Measurements from ENCODE around the gene ADCY2. TPM values are rescaled to one million over a fixed set of nuclear protein-coding genes. Genes with fewer than 3 reads are reported as not detected.

The ADCY2 gene
- total RNA-seq, 1 experiment from 2014 or later, result 31.3 TPM

DNA sequence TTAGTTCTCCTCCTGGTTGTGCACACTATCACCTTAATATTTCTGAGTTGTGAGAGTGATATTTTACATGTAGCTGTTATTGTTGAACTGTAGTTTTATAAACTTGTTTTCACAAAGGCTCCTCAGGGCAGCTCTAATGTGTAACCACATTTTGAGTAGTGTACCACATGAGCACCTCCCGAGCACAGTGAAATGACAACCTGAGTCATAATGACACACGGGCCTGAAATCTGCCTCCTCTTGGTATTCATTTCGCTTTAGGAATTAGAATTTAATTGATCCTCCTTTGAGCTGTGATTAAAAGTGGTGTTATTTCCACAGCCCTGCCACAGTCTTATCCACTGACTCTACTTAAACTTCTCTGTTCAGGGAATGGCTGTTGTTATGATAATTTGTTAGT is 480.9 kb downstream of the ADCY2 start:
- Histone ChIP-seq H3T11ph (ENCODE audit: low read length) (no peak overlapping the region), H3K4me1 (ENCODE audit: insufficient read depth, low read length) (no peaks in the 10 kb centered on the region), H3K4me2 (ENCODE audit: insufficient read depth, insufficient read length, low read length) (no peak overlapping the region), H3K27ac (ENCODE audit: insufficient read length, low read depth, low read length) (no peak overlapping the region), H4K91ac (ENCODE audit: insufficient read length, low read depth, low read length) (no peak overlapping the region), H3K18ac (ENCODE audit: insufficient read length, low read depth, low read length) (no peak overlapping the region), H3K27me3 (ENCODE audit: insufficient read depth, low read length) (no peaks in the 10 kb centered on the region), H2BK12ac (ENCODE audit: insufficient read length, low read depth, low read length) (no peak overlapping the region), H3K79me2 (ENCODE audit: insufficient read depth, low read length) (peaks cover 6% of the 10 kb centered on the region; the same call in 1 of the 2 replicates), H4K20me1 (ENCODE audit: control insufficient read depth, insufficient read depth, insufficient read length) (no peaks in the 10 kb centered on the region), H3K14ac (ENCODE audit: insufficient read depth, low read length) (no peak overlapping the region), H3K56ac (ENCODE audit: insufficient read length, low read depth, low read length) (no peak overlapping the region), H4K5ac (ENCODE audit: insufficient read length, low read depth, low read length) (no peak overlapping the region), H2AFZ (ENCODE audit: low read length) (no peak overlapping the region), H3K4ac (ENCODE audit: low read depth, low read length) (no peak overlapping the region), H3K9me3 (ENCODE audit: control insufficient read depth, low read depth, low read length) (no peaks in the 10 kb centered on the region), H2BK120ac (ENCODE audit: low read depth, low read length, poor library complexity, severe bottlenecking) (no peak overlapping the region), H3K23me2 (ENCODE audit: insufficient read length, low read depth, low read length, poor library complexity, severe bottlenecking) (no peaks in the 10 kb centered on the region), H2AK5ac (ENCODE audit: insufficient read length, low read length) (no peak overlapping the region), H4K8ac (replicated peaks; ENCODE audit: insufficient read length, low read depth, low read length) (no peak overlapping the region), H3K9ac (ENCODE audit: extremely low read depth, insufficient read length, low read length) (no peak overlapping the region), H3K23ac (ENCODE audit: insufficient read length, low read depth, low read length) (no peak overlapping the region), H3K79me1 (ENCODE audit: insufficient read depth, low read depth, low read length, poor library complexity, severe bottlenecking) (peaks cover 4% of the 10 kb centered on the region), H2BK5ac (ENCODE audit: insufficient read length, low read length) (no peak overlapping the region), H2BK20ac (ENCODE audit: low read depth, low read length, poor library complexity, severe bottlenecking) (no peak overlapping the region), H2BK15ac (ENCODE audit: low read depth, low read length) (no peak overlapping the region)
- peaks cover 27 to 78% (median 74%) of the 10 kb centered on the region in 3 experiments for H3K36me3 Mint-ChIP-seq (ENCODE audit: insufficient read depth in 1 of 3, low read depth in 3 of 3)
- no CpG with 5 or more reads among the region's 3 CpGs for WGBS (ENCODE audit: extremely low coverage, insufficient read length, low lambda C conversion rate)
- TF ChIP-seq, protein P1, sequence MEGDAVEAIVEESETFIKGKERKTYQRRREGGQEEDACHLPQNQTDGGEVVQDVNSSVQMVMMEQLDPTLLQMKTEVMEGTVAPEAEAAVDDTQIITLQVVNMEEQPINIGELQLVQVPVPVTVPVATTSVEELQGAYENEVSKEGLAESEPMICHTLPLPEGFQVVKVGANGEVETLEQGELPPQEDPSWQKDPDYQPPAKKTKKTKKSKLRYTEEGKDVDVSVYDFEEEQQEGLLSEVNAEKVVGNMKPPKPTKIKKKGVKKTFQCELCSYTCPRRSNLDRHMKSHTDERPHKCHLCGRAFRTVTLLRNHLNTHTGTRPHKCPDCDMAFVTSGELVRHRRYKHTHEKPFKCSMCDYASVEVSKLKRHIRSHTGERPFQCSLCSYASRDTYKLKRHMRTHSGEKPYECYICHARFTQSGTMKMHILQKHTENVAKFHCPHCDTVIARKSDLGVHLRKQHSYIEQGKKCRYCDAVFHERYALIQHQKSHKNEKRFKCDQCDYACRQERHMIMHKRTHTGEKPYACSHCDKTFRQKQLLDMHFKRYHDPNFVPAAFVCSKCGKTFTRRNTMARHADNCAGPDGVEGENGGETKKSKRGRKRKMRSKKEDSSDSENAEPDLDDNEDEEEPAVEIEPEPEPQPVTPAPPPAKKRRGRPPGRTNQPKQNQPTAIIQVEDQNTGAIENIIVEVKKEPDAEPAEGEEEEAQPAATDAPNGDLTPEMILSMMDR (conservative IDR thresholded peaks at IDR 0.05), result no peak
- no peaks in the 10 kb centered on the region; a peak in 2 of 4 replicates for H3K4me1 Mint-ChIP-seq
- H3K4me3 Mint-ChIP-seq, result no peak overlapping the region
- no peaks in the 10 kb centered on the region for H3K9me3 Mint-ChIP-seq
- DNase-seq, result no peak
- H3K27ac Mint-ChIP-seq, result no peak overlapping the region
- no peaks in the 10 kb centered on the region for H3K27me3 Mint-ChIP-seq (ENCODE audit: low read depth)

Data from H9 (cell line).